GM18499 (cell line): ENCODE data around the gene TPRN.

ENCODE experiments used
- ATAC-seq: cut with Tn5 transposase; IDR thresholded peaks from one replicate; pipeline ENCODE4 v1.9.1; 2021; ENCODE audit warnings: moderate number of reproducible peaks; ENCODE audit not compliant: insufficient read depth, unreplicated experiment

Gene TPRN

DNA sequence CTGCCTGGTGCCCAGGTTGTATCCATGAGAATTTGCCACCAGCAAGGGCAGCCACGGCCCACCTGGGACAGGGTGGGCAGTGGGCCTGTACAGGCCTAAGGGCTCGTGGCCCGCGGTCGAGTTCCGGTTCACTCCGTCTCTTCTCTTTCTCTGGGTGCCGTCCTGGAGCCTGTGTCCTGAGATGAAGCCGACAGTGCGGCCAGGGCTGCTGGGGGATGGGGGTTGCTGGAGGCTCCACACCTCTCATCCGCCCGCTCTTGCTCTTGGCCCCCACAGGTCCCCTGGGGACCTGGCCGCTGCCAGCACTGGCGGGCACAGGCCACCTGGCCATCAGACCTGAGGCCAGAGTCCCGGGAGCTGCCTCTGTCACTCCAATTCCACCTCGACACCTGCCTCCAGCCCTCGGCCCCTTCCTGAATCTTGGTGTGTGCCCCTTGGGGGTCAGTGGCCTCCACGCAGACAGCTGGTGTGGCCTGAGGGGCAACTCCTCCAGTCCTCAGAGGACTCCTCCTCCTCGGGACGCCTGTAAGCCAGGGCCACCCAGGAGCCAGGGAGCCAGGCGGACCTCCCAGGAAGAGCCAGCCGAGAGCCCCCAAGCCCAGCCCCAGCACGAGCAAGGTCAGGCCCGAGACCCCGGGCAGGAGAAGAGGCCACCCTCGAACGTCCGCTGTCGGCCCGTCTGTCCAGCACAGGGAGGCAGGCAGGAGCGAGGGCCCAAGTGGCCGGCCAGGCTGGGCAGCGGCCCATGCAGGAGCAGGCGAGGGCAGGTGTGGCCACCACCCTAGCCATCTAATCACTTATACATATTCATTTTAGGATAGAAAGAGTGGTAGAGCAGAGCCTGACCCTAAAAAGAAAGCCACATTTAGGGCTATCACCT, 35.9 kb downstream of the TPRN start:
- no peak for ATAC-seq

DNA sequence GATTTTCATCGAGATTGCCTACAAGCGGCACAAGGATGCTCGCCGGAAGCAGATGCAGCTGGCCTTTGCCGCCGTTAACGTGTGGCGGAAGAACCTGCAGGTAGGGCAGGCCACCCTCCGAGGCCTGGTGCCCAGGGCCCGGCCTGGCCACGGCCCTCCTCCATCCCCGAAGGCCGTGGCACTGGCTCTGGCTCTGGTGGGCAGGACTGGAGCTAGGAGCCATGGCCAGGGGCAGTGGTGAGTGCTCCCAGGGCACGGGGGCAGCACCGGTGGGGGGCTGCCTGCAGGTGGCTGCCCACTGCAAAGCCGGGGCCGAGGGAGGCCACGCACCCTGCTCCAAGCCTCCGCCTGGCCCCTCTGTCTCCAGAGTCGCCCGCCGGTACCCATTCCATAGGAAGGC, 36.7 kb downstream of the TPRN start:
- no peak for ATAC-seq

DNA sequence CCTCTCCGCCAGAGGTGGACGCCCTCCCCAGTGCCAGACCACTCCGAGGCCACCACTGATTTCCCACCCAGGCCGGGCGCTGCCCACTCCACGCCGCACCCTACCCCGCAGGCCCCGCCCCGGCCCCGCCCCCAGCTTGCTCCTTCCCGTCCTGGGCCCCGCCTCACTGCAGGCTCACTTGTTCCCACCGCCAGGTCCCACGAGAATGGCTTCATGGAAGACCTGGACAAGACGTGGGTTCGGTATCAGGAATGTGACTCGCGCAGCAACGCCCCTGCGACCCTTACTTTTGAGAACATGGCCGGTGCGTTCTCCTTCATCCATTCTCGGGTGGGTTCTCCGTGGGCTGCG, 37.2 kb downstream of the TPRN start:
- no peak for ATAC-seq

DNA sequence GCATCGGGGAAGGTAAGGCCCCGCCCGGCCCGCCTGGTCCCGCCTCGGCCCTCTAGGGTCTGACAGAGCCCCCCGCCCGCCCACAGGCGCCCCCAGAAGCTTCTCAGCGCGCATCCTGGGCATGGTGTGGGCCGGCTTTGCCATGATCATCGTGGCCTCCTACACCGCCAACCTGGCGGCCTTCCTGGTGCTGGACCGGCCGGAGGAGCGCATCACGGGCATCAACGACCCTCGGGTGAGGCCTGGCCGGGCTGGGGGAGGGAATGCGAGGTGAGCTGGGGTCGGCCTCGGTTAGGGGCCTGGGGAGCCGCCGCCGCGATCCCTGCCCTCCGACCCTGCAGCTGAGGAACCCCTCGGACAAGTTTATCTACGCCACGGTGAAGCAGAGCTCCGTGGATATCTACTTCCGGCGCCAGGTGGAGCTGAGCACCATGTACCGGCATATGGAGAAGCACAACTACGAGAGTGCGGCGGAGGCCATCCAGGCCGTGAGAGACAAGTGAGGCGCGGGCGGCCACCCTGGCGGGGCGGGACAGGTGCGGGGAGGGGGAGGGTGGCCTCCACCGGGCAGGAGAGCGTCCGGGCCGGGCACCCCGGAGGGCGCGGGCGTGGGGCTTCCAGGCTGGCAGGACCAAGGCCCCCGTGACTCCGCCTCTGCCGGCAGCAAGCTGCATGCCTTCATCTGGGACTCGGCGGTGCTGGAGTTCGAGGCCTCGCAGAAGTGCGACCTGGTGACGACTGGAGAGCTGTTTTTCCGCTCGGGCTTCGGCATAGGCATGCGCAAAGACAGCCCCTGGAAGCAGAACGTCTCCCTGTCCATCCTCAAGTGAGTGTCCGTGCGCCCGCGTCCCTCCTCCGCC, 37.8 kb downstream of the TPRN start:
- ATAC-seq = no peak

DNA sequence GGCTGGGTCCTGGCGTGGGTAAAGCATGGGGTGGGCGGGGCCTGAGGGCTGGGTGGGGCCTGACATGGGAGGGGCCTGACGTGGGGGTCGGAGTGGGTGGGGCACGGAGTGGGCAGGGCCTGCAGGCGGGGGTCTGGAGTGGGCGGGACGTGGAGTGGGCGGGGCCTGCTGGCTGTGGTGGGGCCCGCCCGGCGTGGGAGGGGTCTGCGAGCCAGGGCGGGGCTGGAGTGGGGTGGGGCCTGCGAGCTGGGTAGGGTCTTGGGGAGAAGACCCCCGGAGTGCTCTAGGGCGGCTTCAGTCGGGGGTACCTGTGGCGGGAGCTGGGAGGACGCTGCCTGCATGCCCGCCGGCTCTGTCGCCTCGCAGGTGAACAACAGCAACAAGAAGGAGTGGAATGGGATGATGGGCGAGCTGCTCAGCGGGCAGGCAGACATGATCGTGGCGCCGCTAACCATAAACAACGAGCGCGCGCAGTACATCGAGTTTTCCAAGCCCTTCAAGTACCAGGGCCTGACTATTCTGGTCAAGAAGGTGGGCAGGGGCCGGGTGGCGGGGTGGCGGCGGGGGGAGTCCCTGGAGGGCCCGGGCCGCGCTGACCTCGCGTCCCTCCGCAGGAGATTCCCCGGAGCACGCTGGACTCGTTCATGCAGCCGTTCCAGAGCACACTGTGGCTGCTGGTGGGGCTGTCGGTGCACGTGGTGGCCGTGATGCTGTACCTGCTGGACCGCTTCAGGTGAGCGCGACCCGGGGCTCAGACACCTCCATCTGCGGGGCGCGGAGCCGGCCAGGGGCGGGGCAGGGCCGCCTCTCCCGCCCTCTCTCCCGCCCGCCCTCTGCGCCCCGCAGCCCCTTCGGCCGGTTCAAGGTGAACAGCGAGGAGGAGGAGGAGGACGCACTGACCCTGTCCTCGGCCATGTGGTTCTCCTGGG, 38.7 kb downstream of the TPRN start:
- no peak for ATAC-seq

DNA sequence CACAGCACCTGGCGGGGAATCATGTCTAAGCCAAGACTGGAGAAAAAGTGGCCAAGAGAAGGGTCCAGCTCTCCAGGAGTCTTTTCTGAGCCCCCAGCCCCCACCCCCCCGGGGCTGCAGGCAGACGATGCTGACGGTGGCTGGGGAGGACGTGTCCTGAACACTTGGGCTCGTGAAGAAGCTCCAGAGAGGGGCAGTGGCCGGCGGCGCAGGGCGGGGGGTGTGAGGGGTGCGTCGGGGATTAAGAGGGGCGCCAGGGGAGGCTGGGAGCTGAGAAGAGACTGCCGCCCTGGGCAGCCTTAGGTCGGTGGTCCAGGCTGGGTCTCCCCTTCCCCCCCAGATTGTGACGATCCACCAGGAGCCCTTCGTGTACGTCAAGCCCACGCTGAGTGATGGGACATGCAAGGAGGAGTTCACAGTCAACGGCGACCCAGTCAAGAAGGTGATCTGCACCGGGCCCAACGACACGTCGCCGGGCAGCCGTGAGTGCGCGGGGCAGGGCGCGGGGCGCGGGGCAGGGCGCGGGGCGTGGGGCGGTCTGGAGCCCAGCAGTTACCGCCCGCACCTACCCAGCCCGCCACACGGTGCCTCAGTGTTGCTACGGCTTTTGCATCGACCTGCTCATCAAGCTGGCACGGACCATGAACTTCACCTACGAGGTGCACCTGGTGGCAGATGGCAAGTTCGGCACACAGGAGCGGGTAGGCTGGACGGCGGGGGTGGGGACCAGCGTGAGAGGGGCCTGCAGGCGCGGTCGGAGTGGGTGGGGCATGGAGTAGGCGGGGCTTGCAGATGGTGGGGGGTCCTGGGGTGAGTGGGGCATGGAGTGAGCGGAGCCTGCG, 39.6 kb downstream of the TPRN start:
- ATAC-seq = no peak

DNA sequence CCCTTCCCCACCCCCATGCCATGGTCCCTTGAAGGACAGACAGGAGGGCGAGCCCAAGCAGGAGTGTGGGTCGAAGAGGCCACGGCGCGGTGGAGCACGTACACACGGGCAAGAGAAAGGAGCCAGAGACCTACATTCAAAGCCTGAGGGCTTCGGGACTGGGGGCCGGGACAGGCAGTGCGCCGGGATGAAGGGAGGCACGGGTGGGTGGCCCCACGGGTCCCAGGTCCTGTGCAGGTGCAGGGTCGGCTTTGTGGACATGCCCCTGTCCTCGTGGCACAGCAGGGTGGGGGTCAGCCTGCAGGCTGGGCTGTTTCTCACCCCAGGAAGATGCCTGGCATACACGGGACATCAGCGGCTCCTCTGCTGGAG, 40.5 kb downstream of the TPRN start:
- ATAC-seq = no peak

DNA sequence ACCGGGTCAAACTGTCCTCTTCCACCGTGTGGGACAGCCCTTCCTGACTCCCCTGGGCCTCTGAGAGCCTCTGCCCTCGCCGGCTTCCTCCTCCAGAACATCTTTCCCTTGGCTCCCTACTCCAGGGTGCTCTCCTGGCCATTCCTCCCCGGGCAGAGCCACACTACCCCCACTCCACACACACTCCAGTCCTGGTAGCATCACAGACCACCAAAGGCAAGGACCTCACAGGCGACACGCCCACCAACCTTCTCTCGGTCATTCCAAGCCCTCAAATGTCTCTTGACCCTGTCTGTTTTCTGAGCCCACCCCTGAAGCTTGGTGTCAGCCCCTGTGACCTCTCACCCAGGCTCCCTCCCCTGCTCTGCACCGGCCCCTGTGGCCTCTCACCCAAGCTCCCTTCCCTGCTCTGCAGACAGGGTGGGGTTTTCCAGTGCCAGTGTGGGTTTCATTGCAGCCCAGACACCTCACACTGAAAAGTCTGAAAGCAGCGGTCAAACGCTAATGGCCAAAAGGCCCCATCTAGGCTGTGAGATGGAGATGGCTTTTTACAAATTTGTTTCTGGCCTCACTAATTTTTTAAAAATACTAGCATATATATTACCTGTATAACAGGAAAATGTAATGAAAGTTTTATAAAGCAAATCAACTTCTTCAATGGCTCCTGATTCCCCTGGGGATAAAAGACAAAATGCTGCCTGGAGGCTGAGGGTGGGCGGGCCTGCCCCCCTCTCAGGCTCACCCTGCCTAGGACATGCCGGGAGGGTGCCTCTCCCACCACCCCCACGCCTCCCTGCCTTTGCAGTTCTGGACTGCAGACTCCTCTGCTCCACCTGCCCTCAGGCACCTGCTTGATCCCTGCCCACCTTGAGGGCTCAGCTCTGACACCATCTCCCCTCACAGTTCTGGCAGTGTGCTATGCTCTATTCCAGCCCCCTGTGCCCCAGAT, 41.2 kb downstream of the TPRN start:
- ATAC-seq = no peak

DNA sequence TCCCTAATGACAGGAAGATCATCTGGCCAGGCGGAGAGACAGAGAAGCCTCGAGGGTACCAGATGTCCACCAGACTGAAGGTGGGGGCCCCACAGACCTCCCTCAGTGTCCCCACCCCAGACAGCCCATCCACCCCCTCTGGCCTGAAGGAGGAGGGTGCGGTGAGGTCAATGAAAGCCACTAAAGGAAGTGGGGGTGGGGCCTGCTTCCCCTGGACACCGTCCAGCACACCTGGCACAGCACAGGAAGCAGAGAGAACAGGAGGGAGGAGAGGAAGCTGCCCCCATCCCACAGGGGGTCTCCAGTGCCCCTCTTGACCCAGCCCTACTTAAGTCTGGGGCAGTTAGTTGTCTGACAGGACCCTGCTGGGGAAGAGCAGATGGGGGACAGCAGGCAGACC, 41.9 kb downstream of the TPRN start:
- ATAC-seq = no peak

DNA sequence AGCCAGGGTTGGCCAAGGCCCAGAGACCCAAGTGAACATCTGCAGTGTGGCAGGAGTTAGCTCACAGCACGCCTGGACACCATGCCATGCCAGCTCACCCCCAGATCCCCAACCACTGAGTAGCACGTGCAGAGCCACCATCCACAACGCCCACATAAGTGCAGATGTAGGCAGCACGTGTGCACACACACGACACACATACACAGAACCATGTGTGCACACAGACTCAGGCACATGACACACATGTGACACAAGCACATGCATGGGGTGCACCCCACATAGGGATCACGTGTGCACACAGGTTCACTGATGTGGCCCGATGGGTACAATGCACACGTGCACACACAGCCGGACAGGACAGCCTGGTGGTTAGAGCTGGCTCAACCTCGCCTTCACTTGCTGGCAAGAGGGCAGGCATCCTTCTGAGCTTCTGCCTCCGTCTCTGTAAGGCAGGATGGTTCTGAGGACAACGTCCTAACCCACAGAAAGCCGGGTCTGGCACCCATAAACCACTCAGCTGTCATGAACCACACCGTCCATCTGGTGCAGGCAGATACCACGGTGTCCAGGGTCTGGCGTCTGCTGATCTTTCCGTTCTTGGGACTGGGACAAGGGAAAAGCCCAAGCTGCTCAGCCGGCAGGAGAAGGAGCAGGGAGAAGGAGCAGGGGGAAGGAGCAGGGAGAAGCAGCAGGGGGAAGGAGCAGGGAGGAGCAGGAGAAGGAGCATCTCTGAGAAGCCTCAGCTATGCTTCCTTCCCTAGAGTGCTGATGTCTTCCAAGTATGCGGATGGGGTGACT, 42.7 kb downstream of the TPRN start:
- no peak for ATAC-seq

DNA sequence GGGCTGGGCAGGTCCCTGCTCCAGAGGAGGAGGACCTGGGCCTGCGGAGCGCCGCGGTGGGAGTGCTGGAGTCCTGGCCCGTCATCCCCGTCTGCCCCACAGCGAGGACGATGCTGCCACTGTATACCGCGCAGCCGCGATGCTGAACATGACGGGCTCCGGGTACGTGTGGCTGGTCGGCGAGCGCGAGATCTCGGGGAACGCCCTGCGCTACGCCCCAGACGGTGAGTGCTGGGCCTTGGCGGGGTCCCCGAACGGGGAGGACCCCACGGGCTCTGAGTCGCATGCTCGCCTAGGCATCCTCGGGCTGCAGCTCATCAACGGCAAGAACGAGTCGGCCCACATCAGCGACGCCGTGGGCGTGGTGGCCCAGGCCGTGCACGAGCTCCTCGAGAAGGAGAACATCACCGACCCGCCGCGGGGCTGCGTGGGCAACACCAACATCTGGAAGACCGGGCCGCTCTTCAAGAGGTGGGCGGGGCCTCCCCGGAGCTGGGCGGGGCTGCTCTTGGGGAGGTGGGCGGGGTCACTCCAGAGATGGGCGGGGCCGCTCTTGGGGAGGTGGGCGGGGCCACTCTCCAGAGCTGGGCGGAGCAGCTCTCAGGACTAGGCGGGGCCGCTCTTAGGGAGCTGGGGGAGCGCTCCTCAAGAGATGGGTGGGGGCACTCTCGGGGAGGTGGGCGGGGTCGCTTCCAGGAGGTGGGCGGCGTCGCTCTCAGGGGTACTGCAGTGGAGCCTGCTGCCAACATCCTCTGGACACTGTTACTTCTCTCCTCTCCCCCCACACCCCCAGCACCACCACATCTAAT, 43.8 kb downstream of the TPRN start:
- no peak for ATAC-seq

DNA sequence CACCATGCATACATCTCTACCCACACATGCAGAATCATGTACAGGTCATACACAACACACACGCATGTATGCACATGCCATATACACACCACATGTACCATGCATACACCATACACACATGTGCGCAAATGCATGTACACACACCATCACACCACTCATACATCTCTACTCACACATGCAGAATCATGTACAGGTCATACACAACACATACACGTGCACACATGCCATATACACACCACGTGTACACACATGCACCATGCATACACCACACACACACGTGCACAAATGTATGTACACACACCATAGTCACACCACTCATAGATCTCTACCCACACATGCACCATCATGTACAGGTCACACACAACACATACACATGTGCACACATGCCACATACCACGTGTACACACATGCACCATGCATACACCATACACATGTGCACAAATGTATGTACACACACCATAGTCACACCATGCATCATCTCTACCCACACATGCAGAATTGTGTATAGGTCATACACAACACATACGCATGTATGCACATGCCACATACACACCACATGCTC, 47.6 kb downstream of the TPRN start:
- ATAC-seq = no peak

DNA sequence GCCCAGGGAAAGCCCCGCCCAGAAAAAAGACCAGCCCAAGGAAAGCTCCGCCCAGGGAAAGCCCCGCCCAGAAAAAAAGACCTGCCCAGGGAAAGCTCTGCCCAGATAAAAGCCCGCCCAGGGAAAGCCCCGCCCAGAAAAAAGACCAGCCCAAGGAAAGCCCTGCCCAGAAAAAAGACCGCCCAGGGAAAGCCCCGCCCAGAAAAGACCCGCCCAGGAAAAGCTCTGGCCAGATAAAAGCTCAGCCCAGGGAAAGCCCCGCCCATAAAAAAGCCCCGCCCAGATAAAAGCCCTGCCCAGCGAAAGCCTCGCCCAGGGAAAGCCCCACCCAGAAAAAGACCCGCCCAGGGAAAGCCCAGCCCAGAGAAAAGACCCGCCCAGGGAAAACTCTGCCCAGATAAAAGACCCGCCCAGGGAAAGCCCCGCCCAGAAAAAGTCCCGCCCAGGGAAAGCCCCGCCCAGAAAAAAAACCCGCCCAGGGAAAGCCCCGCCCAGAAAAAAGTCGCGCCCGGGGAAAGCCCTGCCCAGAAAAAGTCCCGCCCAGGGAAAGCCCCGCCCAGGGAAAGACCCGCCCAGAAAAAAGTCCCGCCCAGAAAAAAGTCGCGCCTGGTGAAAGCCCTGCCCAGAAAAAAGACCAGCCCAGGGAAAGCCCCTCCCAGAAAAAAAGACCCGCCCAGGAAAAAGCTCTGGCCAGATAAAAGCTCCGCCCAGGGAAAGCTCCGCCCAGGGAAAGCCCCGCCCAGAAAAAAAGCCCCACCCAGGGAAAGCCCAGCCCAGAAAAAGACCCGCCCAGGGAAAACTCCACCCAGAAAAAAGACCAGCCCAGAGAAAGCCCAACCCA, 49.7 kb downstream of the TPRN start:
- ATAC-seq = no peak

DNA sequence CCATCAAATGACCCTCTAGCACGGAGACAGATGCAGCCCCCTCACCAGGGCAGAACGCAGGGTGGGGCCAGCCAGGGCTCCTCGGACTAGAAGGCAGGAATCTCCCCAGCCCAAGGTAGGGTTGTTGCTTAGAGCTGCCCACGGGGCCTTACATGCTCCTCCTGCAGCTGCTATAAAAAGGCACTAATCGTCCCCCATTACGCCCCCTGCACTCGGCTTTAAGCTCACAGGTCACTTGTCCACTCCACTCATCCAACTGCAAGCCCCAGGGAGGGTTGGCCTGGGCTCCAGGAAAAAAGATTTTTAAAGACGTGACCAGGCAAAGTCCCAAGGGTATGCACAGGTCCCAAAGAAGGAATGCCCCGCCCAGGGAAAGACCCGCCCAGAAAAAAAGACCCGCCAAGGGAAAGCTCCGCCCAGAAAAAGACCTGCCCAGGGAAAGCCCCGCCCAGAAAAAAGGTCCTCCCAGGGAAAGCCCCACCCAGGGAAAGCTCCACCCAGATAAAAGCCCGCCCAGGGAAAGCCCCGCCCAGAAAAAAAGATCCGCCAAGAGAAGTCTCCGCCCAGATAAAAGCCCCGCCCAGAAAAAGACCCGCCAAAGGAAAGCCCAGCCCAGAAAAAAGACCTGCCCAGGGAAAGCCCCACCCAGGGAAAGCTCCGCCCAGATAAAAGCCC, 50.5 kb downstream of the TPRN start:
- no peak for ATAC-seq

DNA sequence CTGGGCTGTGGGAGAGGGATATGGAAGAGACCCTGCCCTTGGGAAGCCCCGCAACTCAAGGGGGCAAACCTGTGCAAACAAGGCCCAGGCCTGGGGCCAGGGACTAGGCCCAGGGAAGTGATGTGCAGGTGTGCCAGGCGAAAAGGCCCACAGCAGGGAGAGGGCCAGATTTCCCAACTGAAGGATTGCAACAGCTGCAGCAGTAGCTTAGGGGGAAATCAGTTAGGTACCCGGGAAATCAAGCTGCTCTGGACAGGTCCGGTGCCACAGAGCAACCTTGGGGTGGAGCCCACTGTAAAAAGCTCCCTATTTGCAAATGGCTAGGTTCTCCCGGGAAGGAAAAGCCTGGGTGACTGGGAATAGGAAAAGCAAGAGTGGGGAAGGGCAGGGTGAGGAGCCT, 51.2 kb downstream of the TPRN start:
- ATAC-seq = no peak
